Measurements from ENCODE around the gene GRM4. TPM values are rescaled to one million over a fixed set of nuclear protein-coding genes. Genes with fewer than 3 reads are reported as not detected.

Gene GRM4
- total RNA-seq, 1 donor: not detected

DNA sequence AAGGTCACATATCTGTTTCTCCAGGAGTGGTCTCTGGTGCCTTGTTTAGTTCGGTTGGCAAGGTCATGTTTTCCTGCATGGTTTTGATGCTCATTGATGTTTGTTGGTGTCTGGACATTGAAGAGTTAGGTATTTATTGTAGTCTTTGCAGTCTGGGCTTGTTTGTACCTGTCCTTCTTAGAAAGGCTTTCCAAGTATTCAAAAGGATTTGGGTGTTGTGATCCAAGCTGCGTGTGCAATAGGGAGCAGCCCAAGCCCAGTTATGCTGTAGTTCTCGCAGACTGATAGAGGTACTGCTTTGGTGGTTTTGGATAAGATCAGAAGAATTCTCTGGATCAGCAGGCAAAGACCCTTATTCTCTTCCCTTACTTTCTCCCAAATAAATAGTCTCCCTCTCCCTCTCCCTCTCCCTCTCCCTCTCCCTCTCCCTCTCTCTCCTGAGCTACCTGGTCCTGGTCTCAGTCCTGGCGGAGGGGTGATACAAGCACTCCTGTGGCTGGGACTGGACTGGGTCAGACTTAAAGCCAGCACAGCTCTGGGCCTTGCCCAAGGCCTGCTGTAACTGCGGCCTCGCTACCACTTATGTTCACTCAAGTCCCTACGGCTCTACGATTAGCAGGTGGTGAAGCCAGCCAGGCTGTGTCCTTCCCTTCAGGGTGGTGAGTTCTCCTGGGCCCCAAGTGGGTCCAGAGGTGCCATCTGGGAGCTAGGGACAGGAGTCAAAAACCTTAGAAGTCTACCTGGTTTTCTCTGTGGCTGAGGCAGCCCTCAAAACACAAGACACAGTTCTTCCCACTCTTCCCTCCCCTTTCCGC lies 27.3 kb upstream of the GRM4 start:
- no peak overlapping the region for H3K4me3 ChIP-seq (ENCODE audit: low read depth, low read length)
- no peak for DNase-seq (ENCODE audit: low read depth)
- TF ChIP-seq, protein P1, sequence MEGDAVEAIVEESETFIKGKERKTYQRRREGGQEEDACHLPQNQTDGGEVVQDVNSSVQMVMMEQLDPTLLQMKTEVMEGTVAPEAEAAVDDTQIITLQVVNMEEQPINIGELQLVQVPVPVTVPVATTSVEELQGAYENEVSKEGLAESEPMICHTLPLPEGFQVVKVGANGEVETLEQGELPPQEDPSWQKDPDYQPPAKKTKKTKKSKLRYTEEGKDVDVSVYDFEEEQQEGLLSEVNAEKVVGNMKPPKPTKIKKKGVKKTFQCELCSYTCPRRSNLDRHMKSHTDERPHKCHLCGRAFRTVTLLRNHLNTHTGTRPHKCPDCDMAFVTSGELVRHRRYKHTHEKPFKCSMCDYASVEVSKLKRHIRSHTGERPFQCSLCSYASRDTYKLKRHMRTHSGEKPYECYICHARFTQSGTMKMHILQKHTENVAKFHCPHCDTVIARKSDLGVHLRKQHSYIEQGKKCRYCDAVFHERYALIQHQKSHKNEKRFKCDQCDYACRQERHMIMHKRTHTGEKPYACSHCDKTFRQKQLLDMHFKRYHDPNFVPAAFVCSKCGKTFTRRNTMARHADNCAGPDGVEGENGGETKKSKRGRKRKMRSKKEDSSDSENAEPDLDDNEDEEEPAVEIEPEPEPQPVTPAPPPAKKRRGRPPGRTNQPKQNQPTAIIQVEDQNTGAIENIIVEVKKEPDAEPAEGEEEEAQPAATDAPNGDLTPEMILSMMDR (IDR thresholded peaks at IDR 0.05; ENCODE audit: insufficient read depth, low read length): no peak

DNA sequence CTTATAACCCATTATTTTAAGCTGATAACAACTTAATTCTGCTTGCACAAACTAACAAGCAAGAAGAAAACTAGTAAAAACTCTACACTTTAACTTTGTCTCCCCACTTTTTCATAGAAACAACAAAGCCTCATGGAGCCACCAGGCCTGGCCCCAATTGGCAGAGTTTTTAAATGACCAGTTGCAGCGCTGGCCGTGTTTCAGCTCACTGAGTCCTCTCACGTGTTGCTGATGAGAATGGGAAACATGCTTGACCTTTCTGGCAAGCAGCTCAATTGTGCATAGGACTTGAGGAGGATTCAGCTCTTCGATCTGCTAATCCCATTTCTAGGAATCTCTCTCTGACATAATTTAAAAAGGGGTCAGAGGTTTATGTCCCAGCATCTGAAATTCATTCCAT lies 24.5 kb upstream of the GRM4 start:
- TF ChIP-seq, protein P1 (IDR thresholded peaks at IDR 0.05; ENCODE audit: insufficient read depth, low read length): no peak
- no peak overlapping the region for H3K4me3 ChIP-seq (ENCODE audit: low read depth, low read length)
- DNase-seq (ENCODE audit: low read depth): no peak

DNA sequence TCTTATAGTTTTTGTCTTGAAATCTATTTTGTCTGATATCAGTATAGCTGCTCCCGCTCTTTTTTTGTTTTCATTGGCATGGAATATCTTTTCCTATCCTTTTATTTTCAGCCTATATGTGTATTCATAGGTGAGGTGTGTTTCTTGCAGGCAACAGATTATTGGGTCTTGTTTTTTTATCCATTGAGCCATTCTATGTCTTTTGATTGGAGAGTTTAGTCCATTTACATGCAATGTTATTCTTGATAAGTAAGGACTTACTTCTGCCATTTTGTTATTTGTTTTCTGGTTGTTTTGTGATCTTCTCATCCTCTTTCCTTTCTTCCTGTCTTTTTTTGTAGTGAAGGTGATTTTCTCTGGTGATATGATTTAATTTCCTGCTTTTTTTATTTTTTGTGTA lies 24.0 kb upstream of the GRM4 start:
- no peak for DNase-seq (ENCODE audit: low read depth)
- TF ChIP-seq, protein P1 (IDR thresholded peaks at IDR 0.05; ENCODE audit: insufficient read depth, low read length): no peak
- no peak overlapping the region for H3K4me3 ChIP-seq (ENCODE audit: low read depth, low read length)

DNA sequence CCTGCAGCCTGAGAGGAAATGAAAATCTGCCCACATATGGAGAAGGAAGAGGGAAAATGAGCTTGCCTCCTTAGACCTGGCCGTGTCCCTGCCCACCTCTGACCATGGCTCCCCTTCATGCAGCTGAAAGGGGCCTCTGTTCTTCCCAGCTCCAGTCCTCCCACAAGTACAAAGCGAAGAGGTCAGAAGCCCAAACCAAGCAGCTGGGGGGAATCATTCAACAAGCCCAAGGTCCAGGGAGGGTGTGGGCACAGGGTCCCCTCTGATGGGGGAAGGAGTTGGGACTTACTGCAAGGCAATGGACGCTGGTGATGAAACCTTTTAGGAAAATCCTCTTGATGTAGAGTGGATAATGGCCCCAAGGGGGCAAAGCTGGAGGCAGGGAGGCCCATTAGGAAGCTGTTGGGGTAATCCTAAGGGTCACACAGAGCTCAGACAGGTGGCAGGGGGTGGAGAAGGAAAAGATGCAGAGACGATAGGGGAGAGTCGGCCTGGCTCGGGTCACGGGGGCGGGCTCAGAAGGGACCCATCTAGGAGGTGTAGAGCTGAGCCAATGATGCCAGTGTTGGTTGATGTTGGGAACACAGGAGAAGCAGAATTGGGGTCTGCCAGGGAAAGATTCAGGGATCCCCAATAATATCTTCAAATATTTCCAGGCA lies 16.1 kb upstream of the GRM4 start:
- DNase-seq (ENCODE audit: low read depth): no peak
- H3K4me3 ChIP-seq (ENCODE audit: low read depth, low read length): no peak overlapping the region

DNA sequence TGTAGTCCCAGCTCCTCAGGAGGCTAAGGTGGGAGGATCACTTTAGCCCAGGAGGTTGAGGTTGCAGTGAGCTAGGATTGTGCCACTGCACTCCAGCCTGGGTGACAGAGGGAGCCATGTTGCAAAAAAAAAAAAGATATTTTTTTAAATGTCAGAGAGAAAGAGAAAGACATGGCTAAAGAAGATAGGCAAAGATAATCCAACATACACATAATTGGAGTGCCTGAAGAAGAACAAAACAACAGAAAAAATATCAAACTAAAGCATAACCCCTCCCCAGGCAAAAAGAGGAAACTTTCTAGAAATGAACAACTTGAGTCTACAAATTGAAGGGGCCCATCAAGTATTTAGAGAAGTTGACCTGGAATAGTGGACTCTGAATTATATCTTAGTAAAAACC lies 14.0 kb upstream of the GRM4 start:
- H3K4me3 ChIP-seq (ENCODE audit: low read depth, low read length): no peak overlapping the region
- TF ChIP-seq, protein P1 (IDR thresholded peaks at IDR 0.05; ENCODE audit: insufficient read depth, low read length): no peak
- DNase-seq (ENCODE audit: low read depth): no peak

More for the DNA sequence above, 16.1 kb upstream of the GRM4 start:
- TF ChIP-seq, protein P1 (IDR thresholded peaks at IDR 0.05; ENCODE audit: insufficient read depth, low read length): no peak

DNA sequence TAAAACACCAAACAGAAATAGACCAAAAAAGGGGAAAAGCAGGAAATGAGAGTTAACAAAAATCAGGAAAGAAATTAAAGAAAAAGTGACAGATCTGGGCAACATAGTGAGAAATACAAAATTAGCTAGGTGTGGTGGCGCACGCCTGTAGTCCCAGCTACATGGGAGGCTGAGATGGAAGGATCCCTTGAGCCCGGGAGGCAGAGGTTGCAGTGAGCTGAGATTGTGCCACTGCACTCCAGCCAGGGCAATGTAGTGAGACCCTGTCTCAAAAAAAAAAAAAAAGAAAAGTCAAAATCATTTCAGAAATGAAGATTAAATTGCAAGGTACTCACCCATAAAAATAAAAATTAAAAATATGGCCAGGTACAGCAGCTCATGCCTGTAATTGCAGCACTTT lies 13.0 kb upstream of the GRM4 start:
- H3K4me3 ChIP-seq (ENCODE audit: low read depth, low read length): no peak overlapping the region
- TF ChIP-seq, protein P1 (IDR thresholded peaks at IDR 0.05; ENCODE audit: insufficient read depth, low read length): no peak
- no peak for DNase-seq (ENCODE audit: low read depth)

Data from fibroblast of the aortic adventitia (primary cell).